H1 (cell line): ENCODE data around the gene ACTRT3. TPM values are rescaled to one million over a fixed set of nuclear protein-coding genes. Genes with fewer than 3 reads are reported as not detected.
A peak's percentile ranks its signal among the peaks of the same experiment; 100 is the strongest.

ENCODE experiments used
- CTCF ChIA-PET: fragments of 300-600 bp; sonication (Branson Sonifier 250); formaldehyde crosslinking; loops from one replicate; lab custom pipeline; 2021; ENCODE audit not compliant: partially characterized antibody; lab: Charles Lee
- POLR2A ChIA-PET: fragments of 300-600 bp; sonication (Branson Sonifier 250); formaldehyde crosslinking; loops from one replicate; lab custom pipeline; 2021; ENCODE audit warnings: inconsistent platforms; ENCODE audit not compliant: partially characterized antibody; lab: Charles Lee
- DNase-seq, 2 experiments: peaks; one replicate each; pipeline versions ENCODE4 v3.0.0 to v3.0.0-alpha.2; 2010 to 2022; ENCODE audit warnings: low spot score in 2 of 2, low read depth in 1 of 2, mixed read lengths in 1 of 2
- FAIRE-seq: peaks from 2 replicates; lab custom pipeline; 2011; peaks lifted over from hg19 to GRCh38; lab: Jason Lieb, UNC
- H2AFZ ChIP-seq: 2 replicates; pipeline ENCODE4 v1.8.1; 2012; ENCODE audit warnings: low read length, inconsistent platforms
- H2AK5ac ChIP-seq: 2 replicates; pipeline ENCODE4 v1.6.1; 2013; ENCODE audit warnings: low read depth, low read length
- H2BK120ac ChIP-seq: replicated peaks from 2 replicates; pipeline ENCODE3; 2013; ENCODE audit warnings: low read depth, low read length, inconsistent platforms
- H2BK12ac ChIP-seq: 2 replicates; pipeline ENCODE4 v1.6.1; 2013; ENCODE audit warnings: low read depth, low read length
- H2BK15ac ChIP-seq: 2 replicates; pipeline ENCODE4 v1.6.1; 2013; ENCODE audit warnings: low read length
- H2BK20ac ChIP-seq: 2 replicates; pipeline ENCODE4 v1.6.1; 2013; ENCODE audit warnings: low read length
- H2BK5ac ChIP-seq: 2 replicates; pipeline ENCODE4 v1.6.1; 2013; ENCODE audit warnings: low read depth, low read length
- H3K14ac ChIP-seq: 2 replicates; pipeline ENCODE4 v1.6.1; 2013; ENCODE audit warnings: inconsistent platforms; ENCODE audit not compliant: insufficient read length
- H3K18ac ChIP-seq: 2 replicates; pipeline ENCODE4 v1.6.1; 2013; ENCODE audit warnings: low read length; ENCODE audit errors: extremely low read depth
- H3K23ac ChIP-seq: 2 replicates; pipeline ENCODE4 v1.6.1; 2013; ENCODE audit warnings: inconsistent platforms; ENCODE audit not compliant: insufficient read length
- H3K23me2 ChIP-seq: 2 replicates; pipeline ENCODE4 v1.6.1; 2013; ENCODE audit warnings: low read depth, low read length
- H3K27ac ChIP-seq: 2 replicates; pipeline ENCODE4 v1.6.1; 2011; ENCODE audit warnings: low read depth, low read length, inconsistent platforms
- H3K27me3 ChIP-seq, 4 experiments: replicated peaks in 1 of 4; 1 replicate in 1 of 4; 2 replicates in 3 of 4; pipeline versions ENCODE4 v1.6.1 to v1.8.1; 2011 to 2013; ENCODE audit warnings: low read length in 3 of 4, mild to moderate bottlenecking in 3 of 4, inconsistent platforms in 2 of 4, mixed read lengths in 2 of 4, moderate library complexity in 1 of 4; ENCODE audit not compliant: control insufficient read depth in 3 of 4, insufficient read depth in 3 of 4; ENCODE audit errors: extremely low read depth in 1 of 4
- H3K36me3 ChIP-seq, 4 experiments: 2 replicates each; pipeline versions ENCODE4 v1.6.1 to v1.8.1; 2011 to 2013; ENCODE audit warnings: mild to moderate bottlenecking in 4 of 4, low read length in 3 of 4, moderate library complexity in 2 of 4, control low read depth in 1 of 4, inconsistent platforms in 1 of 4; ENCODE audit not compliant: insufficient read depth in 4 of 4, control insufficient read depth in 2 of 4
- H3K4ac ChIP-seq: replicated peaks from 2 replicates; pipeline ENCODE3; 2013; ENCODE audit warnings: low read length, low read depth, mixed read lengths, inconsistent platforms; ENCODE audit not compliant: insufficient read length
- H3K4me1 ChIP-seq, 4 experiments: replicated peaks in 1 of 4; 1 replicate in 1 of 4; 2 replicates in 3 of 4; pipeline versions ENCODE4 v1.6.1 to v1.8.1; 2011 to 2013; ENCODE audit warnings: low read length in 3 of 4, inconsistent platforms in 2 of 4, mixed read lengths in 1 of 4; ENCODE audit not compliant: insufficient read depth in 4 of 4, control insufficient read depth in 3 of 4
- H3K4me2 ChIP-seq, 2 experiments: 2 replicates each; pipeline versions ENCODE4 v1.6.1 to v1.8.1; 2011 to 2013; ENCODE audit warnings: low read depth in 2 of 2, low read length in 2 of 2, control low read depth in 1 of 2, inconsistent platforms in 1 of 2, mild to moderate bottlenecking in 1 of 2; ENCODE audit not compliant: insufficient read depth in 1 of 2
- H3K4me3 ChIP-seq, 4 experiments: fragments of 200-600, 300-600 bp in 1 of 4; sonication (generic), shearing (Covaris generic), sonication (Bioruptor Twin) in 1 of 4; 2 replicates each; pipeline versions ENCODE4 v1.5.1 to v1.8.1; 2011 to 2016; ENCODE audit warnings: low read length in 4 of 4, low read depth in 3 of 4, control low read depth in 2 of 4, inconsistent platforms in 2 of 4, mild to moderate bottlenecking in 2 of 4, mixed read lengths in 1 of 4, moderate library complexity in 1 of 4; ENCODE audit not compliant: insufficient read depth in 2 of 4; ENCODE audit errors: extremely low read depth in 1 of 4
- H3K56ac ChIP-seq: replicated peaks from 2 replicates; pipeline ENCODE3; 2013; ENCODE audit warnings: low read depth, mild to moderate bottlenecking, mixed read lengths, low read length, inconsistent platforms; ENCODE audit not compliant: insufficient read length
- H3K79me1 ChIP-seq: 2 replicates; pipeline ENCODE4 v1.6.1; 2013; ENCODE audit warnings: low read depth, low read length, control low read depth
- H3K79me2 ChIP-seq, 2 experiments: 2 replicates each; pipeline versions ENCODE4 v1.6.1 to v1.8.1; 2012 to 2013; ENCODE audit warnings: low read length in 2 of 2, mild to moderate bottlenecking in 2 of 2, inconsistent platforms in 1 of 2; ENCODE audit not compliant: insufficient read depth in 2 of 2, control insufficient read depth in 1 of 2
- H3K9ac ChIP-seq, 4 experiments: replicated peaks in 1 of 4; 1 replicate in 1 of 4; 2 replicates in 3 of 4; pipeline versions ENCODE4 v1.6.1 to v1.8.1; 2011 to 2013; ENCODE audit warnings: low read depth in 3 of 4, low read length in 3 of 4, control low read depth in 2 of 4, mild to moderate bottlenecking in 2 of 4, moderate library complexity in 2 of 4, inconsistent platforms in 1 of 4; ENCODE audit errors: extremely low read depth in 1 of 4
- H3K9me3 ChIP-seq, 2 experiments: 2 replicates each; pipeline versions ENCODE4 v1.6.1 to v1.8.1; 2012 to 2013; ENCODE audit warnings: mild to moderate bottlenecking in 2 of 2, moderate library complexity in 2 of 2, control low read depth in 1 of 2, inconsistent platforms in 1 of 2, low read depth in 1 of 2, low read length in 1 of 2, mixed read lengths in 1 of 2; ENCODE audit not compliant: insufficient read depth in 2 of 2
- H4K20me1 ChIP-seq, 2 experiments: replicated peaks in 1 of 2; 2 replicates each; pipeline versions ENCODE3 to v1.8.1; 2011 to 2013; ENCODE audit warnings: inconsistent platforms in 2 of 2, low read length in 2 of 2, mild to moderate bottlenecking in 1 of 2; ENCODE audit not compliant: insufficient read depth in 2 of 2, control insufficient read depth in 1 of 2
- H4K5ac ChIP-seq: 2 replicates; pipeline ENCODE4 v1.6.1; 2013; ENCODE audit warnings: low read length, low read depth, mixed read lengths, inconsistent platforms; ENCODE audit not compliant: insufficient read length
- H4K8ac ChIP-seq: 2 replicates; pipeline ENCODE4 v1.8.0; 2013; ENCODE audit warnings: mild to moderate bottlenecking, moderate library complexity, low read length, inconsistent platforms; ENCODE audit not compliant: insufficient read depth; ENCODE audit errors: extremely low read depth
- H4K91ac ChIP-seq: replicated peaks from 2 replicates; pipeline ENCODE3; 2013; ENCODE audit warnings: low read length, mixed read lengths, inconsistent platforms; ENCODE audit not compliant: insufficient read length
- BACH1 ChIP-seq: IDR thresholded peaks from 2 replicates; pipeline ENCODE4 v1.6.1; 2012; ENCODE audit warnings: low read length, improper control_type of control experiment
- CBX8 ChIP-seq: fragments of 300-800, 300-1000 bp; sonication (generic); IDR thresholded peaks from 2 replicates; pipeline ENCODE4 v1.7.1; 2016; ENCODE audit warnings: low read depth, low read length, borderline replicate concordance
- CEBPB ChIP-seq: IDR thresholded peaks from 2 replicates; pipeline ENCODE4 v1.6.1; 2012; ENCODE audit warnings: low read depth, low read length
- CHD1 ChIP-seq: IDR thresholded peaks from 2 replicates; pipeline ENCODE4 v1.6.1; 2012; ENCODE audit warnings: low read depth, low read length, improper control_type of control experiment
- HDAC2 ChIP-seq, 2 experiments: fragments of 300-600 bp in 1 of 2; sonication (generic) in 1 of 2; IDR thresholded peaks; 2 replicates each; pipeline ENCODE4 v1.6.1; 2011 to 2012; ENCODE audit warnings: low read depth in 2 of 2, low read length in 2 of 2, mild to moderate bottlenecking in 2 of 2, moderate library complexity in 2 of 2, borderline replicate concordance in 1 of 2, inconsistent platforms in 1 of 2
- SP4 ChIP-seq: IDR thresholded peaks from 2 replicates; pipeline ENCODE4 v1.6.1; 2012; ENCODE audit warnings: low read length, inconsistent platforms
- WGBS, 2 experiments: shearing (Covaris generic) in 1 of 2; methylation state at CpG; one replicate each; pipeline versions ENCODE4 v1.1.6 to v1.1.7; 2013 to 2015; ENCODE audit warnings: low lambda C conversion rate in 2 of 2, mixed read lengths in 2 of 2, inconsistent platforms in 1 of 2, low coverage in 1 of 2, missing lambda C conversion rate in 1 of 2; ENCODE audit not compliant: insufficient replicate concordance in 2 of 2, insufficient coverage in 1 of 2, insufficient read length in 1 of 2; ENCODE audit errors: extremely low coverage in 1 of 2, missing lambda C conversion rate in 1 of 2; 5-methylcytosine and 5-hydroxymethylcytosine counted together
- polyA plus RNA-seq, 7 experiments: library from polyadenylated mRNA; depleted of rRNA in 3 of 7; stranded (reverse) in 5 of 7; unstranded in 2 of 7; fragments of >200 nt in 5 of 7; fragments of 200-250 nt in 2 of 7; gene quantifications; 1 replicate in 5 of 7; 2 replicates in 1 of 7; 4 replicates in 1 of 7; pipeline versions ENCODE4 v1.2.1 to v1.2.3, GENCODE V29; 2011 to 2013; ENCODE audit warnings: missing spikeins in 2 of 7, mixed read lengths in 2 of 7
- total RNA-seq: library from RNA; stranded (reverse); fragmentation: NEBNext Ultra II Directional; extraction: Animal tissue kit (Norgen Biotek cat#: 25700); gene quantifications from 2 replicates; pipeline ENCODE4 v1.2.1, GENCODE V29; 2021

The ACTRT3 gene
- total and polyA plus RNA-seq, 2 of the 8 experiments (the other 6 are each of a cell fraction or from before 2014, with no cell fraction given): 3.4 to 5.9 TPM

- Histone ChIP-seq H3K14ac (no peak overlapping the region), H4K8ac (peak overlapping the region; percentile 86), H3K27ac (no peak overlapping the region), H2BK15ac (no peak overlapping the region), H3K4ac (no peak overlapping the region), H3K79me2 (no peaks in the 10 kb centered on the region), H3K9ac (peak overlapping the region in 3 of 4 experiments; percentile 37 to 63 (median 52); a peak in 6 of 7 replicates), H3K4me2 (peak overlapping the region; percentile 79 to 93), H2AFZ (peak overlapping the region; percentile 77), H3K56ac (no peak overlapping the region), H2AK5ac (no peak overlapping the region), H3K23me2 (peaks cover 4% of the 10 kb centered on the region; the same call in 1 of the 2 replicates), H3K36me3 (no peaks in the 10 kb centered on the region; a peak in 1 of 8 replicates), H2BK5ac (0 out of 2 replicates have a peak overlapping the region, but pooled peaks have one; percentile 76), H3K27me3 (peaks cover 0 to 7% (median 4%) of the 10 kb centered on the region in 4 experiments; a peak in 6 of 7 replicates), H4K91ac (no peak overlapping the region), H2BK12ac (no peak overlapping the region), H3K79me1 (no peaks in the 10 kb centered on the region), H3K18ac (no peak overlapping the region), H4K20me1 (no peaks in the 10 kb centered on the region), H4K5ac (no peak overlapping the region), H3K23ac (no peak overlapping the region), H2BK20ac (no peak overlapping the region), H3K4me3 (peak overlapping the region; percentile 54 to 73 (median 68)), H2BK120ac (no peak overlapping the region), H3K4me1 (peaks cover 7 to 20% (median 10%) of the 10 kb centered on the region in 4 experiments; a peak in 6 of 7 replicates), H3K9me3 (no peaks in the 10 kb centered on the region; a peak in 1 of 4 replicates)
- CTCF ChIA-PET: interaction anchor here (0.5 to 3.0 kb wide), 4 partner anchors 11 to 1804 kb away, joined by 3 to 11 read pairs (median 5); partner anchors contain the start of gene TERC
- POLR2A ChIA-PET: interaction anchor here (0.7 to 3.8 kb wide), 5 partner anchors 14 to 47 kb away, joined by 3 to 20 read pairs (median 3); partner anchors contain the start of genes MYNN and TERC
- FAIRE-seq: no peak
- no peak for TF ChIP-seq SP4
- no peak for TF ChIP-seq CBX8
- no peak for TF ChIP-seq CEBPB
- no peak for TF ChIP-seq BACH1
- TF ChIP-seq HDAC2 (IDR thresholded peaks at IDR 0.05; ENCODE audit: borderline replicate concordance in 1 of 2, low read depth in 2 of 2, low read length in 2 of 2): no peak; a peak in 1 of 4 replicates
- TF ChIP-seq CHD1: no peak
- DNase-seq: peak in 1 of 2 experiments; percentile 51
- 20% methylated on average over 26 of the region's 29 CpGs; no CpG with 5 or more reads in 1 of the 2 experiments for WGBS, 2 experiments
These were observed 42.4 kb upstream of the ACTRT3 start for GRCh38 chr3:169811631-169812331.
